Mesenchymal stem cell (in vitro differentiated cells and primary cell): ENCODE measurements around the gene TMEM269.
A peak's percentile ranks its signal among the peaks of the same experiment; 100 is the strongest.

ENCODE experiments used
- DNase-seq: peaks from one replicate; pipeline ENCODE4 v3.0.0-alpha.2; 2013
- H2AFZ ChIP-seq: one replicate; pipeline ENCODE4 v1.6.1; 2013; ENCODE audit warnings: low read depth, mild to moderate bottlenecking, control low read depth, inconsistent platforms, low read length, moderate library complexity
- H2AK5ac ChIP-seq: 2 replicates; pipeline ENCODE4 v1.6.1; 2013; ENCODE audit warnings: low read length, moderate library complexity, mild to moderate bottlenecking, inconsistent platforms; ENCODE audit not compliant: severe bottlenecking
- H2BK120ac ChIP-seq: one replicate; pipeline ENCODE4 v1.6.1; 2013; ENCODE audit warnings: low read depth, mild to moderate bottlenecking, inconsistent platforms, low read length, moderate library complexity
- H2BK12ac ChIP-seq, 2 experiments: one replicate each; pipeline ENCODE4 v1.6.1; 2013; ENCODE audit warnings: inconsistent platforms in 2 of 2, low read length in 2 of 2, mild to moderate bottlenecking in 2 of 2, moderate library complexity in 2 of 2, control low read depth in 1 of 2
- H2BK15ac ChIP-seq: one replicate; pipeline ENCODE4 v1.6.1; 2013; ENCODE audit warnings: mild to moderate bottlenecking, low read depth, inconsistent platforms; ENCODE audit not compliant: poor library complexity, severe bottlenecking
- H2BK5ac ChIP-seq: 2 replicates; pipeline ENCODE4 v1.6.1; 2013; ENCODE audit warnings: low read depth, mild to moderate bottlenecking, low read length, control low read depth, inconsistent platforms; ENCODE audit not compliant: poor library complexity, severe bottlenecking
- H3K14ac ChIP-seq, 2 experiments: one replicate each; pipeline ENCODE4 v1.6.1; 2013; ENCODE audit warnings: inconsistent platforms in 2 of 2, low read length in 2 of 2, control low read depth in 1 of 2, mild to moderate bottlenecking in 1 of 2, moderate library complexity in 1 of 2
- H3K18ac ChIP-seq, 2 experiments: one replicate each; pipeline ENCODE4 v1.6.1; 2013; ENCODE audit warnings: inconsistent platforms in 2 of 2, low read length in 2 of 2, control low read depth in 1 of 2, low read depth in 1 of 2, mild to moderate bottlenecking in 1 of 2
- H3K23ac ChIP-seq, 2 experiments: one replicate each; pipeline ENCODE4 v1.6.1; 2013; ENCODE audit warnings: inconsistent platforms in 2 of 2, low read length in 2 of 2, mild to moderate bottlenecking in 2 of 2, moderate library complexity in 2 of 2, control low read depth in 1 of 2
- H3K27ac ChIP-seq: 2 replicates; pipeline ENCODE4 v1.5.1; 2013; ENCODE audit warnings: mild to moderate bottlenecking, moderate library complexity, low read length, control low read depth, inconsistent platforms; ENCODE audit not compliant: poor library complexity, severe bottlenecking
- H3K27me3 ChIP-seq, 2 experiments: 2 replicates each; pipeline versions ENCODE4 v1.6.1 to v1.7.0; 2013; ENCODE audit warnings: low read length in 2 of 2, mild to moderate bottlenecking in 2 of 2, moderate library complexity in 2 of 2, control low read depth in 1 of 2, inconsistent platforms in 1 of 2; ENCODE audit not compliant: control insufficient read depth in 1 of 2, insufficient read depth in 1 of 2
- H3K36me3 ChIP-seq, 2 experiments: 2 replicates each; pipeline versions ENCODE4 v1.6.1 to v1.7.0; 2013; ENCODE audit warnings: low read length in 2 of 2, control low read depth in 1 of 2, inconsistent platforms in 1 of 2, low read depth in 1 of 2, mild to moderate bottlenecking in 1 of 2; ENCODE audit not compliant: insufficient read depth in 2 of 2, control insufficient read depth in 1 of 2
- H3K4ac ChIP-seq, 2 experiments: one replicate each; pipeline ENCODE4 v1.6.1; 2013; ENCODE audit warnings: inconsistent platforms in 2 of 2, low read length in 2 of 2, mild to moderate bottlenecking in 2 of 2, moderate library complexity in 2 of 2, control low read depth in 1 of 2, low read depth in 1 of 2
- H3K4me1 ChIP-seq: 2 replicates; pipeline ENCODE4 v1.6.1; 2013; ENCODE audit warnings: low read depth, low read length, control low read depth; ENCODE audit not compliant: control insufficient read depth, insufficient read depth
- H3K4me2 ChIP-seq: 2 replicates; pipeline ENCODE4 v1.6.1; 2013; ENCODE audit warnings: low read length, mild to moderate bottlenecking, inconsistent platforms; ENCODE audit not compliant: poor library complexity, severe bottlenecking
- H3K4me3 ChIP-seq, 2 experiments: 2 replicates each; pipeline versions ENCODE4 v1.5.1 to v1.7.0; 2013; ENCODE audit warnings: low read length in 2 of 2, mild to moderate bottlenecking in 2 of 2, control low read depth in 1 of 2, low read depth in 1 of 2; ENCODE audit not compliant: insufficient read depth in 1 of 2
- H3K79me1 ChIP-seq: replicated peaks from 2 replicates; pipeline ENCODE4 v1.6.1; 2013; ENCODE audit warnings: mild to moderate bottlenecking, control low read depth, low read length, inconsistent platforms; ENCODE audit not compliant: poor library complexity, severe bottlenecking
- H3K9ac ChIP-seq: 2 replicates; pipeline ENCODE4 v1.7.0; 2013; ENCODE audit warnings: mild to moderate bottlenecking, low read length, moderate library complexity
- H3K9me3 ChIP-seq: 2 replicates; pipeline ENCODE4 v1.7.0; 2013; ENCODE audit warnings: mild to moderate bottlenecking, low read length; ENCODE audit not compliant: control insufficient read depth
- H4K8ac ChIP-seq: one replicate; pipeline ENCODE4 v1.6.1; 2013; ENCODE audit warnings: inconsistent platforms, mild to moderate bottlenecking, low read length, moderate library complexity
- H4K91ac ChIP-seq: one replicate; pipeline ENCODE4 v1.6.1; 2013; ENCODE audit warnings: mild to moderate bottlenecking, low read length, inconsistent platforms
- WGBS: methylation state at CpG from one replicate; pipeline ENCODE4 v1.1.7; 2013; ENCODE audit warnings: mixed read lengths; 5-methylcytosine and 5-hydroxymethylcytosine counted together

The TMEM269 gene

GRCh38 chr1:42742617-42743316 lies 42.0 kb upstream of the TMEM269 start:
- H3K14ac ChIP-seq, result no peak overlapping the region
- no peaks in the 10 kb centered on the region for H3K9me3 ChIP-seq
- H2BK120ac ChIP-seq, result no peak overlapping the region
- WGBS, result 91% methylated on average over 9 of the region's 9 CpGs
- no peaks in the 10 kb centered on the region for H3K4me1 ChIP-seq
- no peak overlapping the region for H3K18ac ChIP-seq
- no peak overlapping the region for H4K91ac ChIP-seq
- H3K27ac ChIP-seq, result no peak overlapping the region
- H3K79me1 ChIP-seq, result no peaks in the 10 kb centered on the region
- H3K9ac ChIP-seq, result no peak overlapping the region
- H3K4ac ChIP-seq, result no peak overlapping the region
- peaks cover 26% of the 10 kb centered on the region in 2 experiments for H3K36me3 ChIP-seq
- no peak overlapping the region for H3K4me2 ChIP-seq
- no peak overlapping the region for H2AFZ ChIP-seq
- no peak for DNase-seq
- H3K4me3 ChIP-seq, result no peak overlapping the region
- H3K27me3 ChIP-seq, result no peaks in the 10 kb centered on the region
- H2BK15ac ChIP-seq, result no peak overlapping the region
- H2BK5ac ChIP-seq, result no peak overlapping the region
- no peak overlapping the region for H2BK12ac ChIP-seq
- no peak overlapping the region for H4K8ac ChIP-seq
- H3K23ac ChIP-seq, result no peak overlapping the region
- no peak overlapping the region for H2AK5ac ChIP-seq

DNA sequence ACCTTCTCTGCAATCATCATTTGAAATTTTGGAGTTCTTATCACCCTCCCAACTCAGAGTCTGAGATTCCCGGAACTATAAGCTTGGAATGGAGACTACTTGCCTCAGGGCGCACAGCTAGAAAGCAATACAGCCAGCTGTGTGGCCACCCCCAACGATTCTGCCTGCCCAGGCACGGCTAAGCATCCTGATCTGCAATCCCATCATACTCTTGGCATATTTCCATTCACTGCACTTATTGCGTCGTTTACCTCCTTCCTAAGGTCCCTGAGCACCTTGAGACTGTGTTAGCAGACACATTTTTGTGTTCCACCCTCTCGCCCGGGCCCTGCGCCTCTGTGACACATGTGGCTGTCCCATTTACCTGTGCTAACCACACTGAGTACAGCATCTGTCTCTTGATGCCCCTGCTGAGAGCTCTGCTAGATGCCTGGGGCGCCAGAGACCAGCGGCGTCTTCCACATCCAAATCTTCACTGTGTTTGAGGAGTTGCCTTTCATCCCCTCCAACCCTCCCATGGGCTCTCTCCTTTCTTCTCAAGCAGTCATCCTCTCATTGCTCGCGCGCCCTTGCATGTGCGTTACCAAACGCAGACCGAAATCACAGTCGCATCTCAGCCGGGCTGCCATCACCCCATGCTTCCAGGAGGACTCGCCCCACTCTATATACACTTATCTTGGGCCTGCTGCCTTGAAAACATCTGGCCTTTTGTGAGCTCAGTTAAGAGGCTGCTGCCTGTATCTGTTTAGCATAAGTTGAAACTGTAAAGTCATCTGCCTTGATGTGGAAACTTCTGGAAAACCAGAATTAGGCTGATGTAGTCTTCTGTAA lies 41.3 kb upstream of the TMEM269 start:
- Histone ChIP-seq H3K27me3 (no peaks in the 10 kb centered on the region), H3K9ac (no peak overlapping the region), H3K4me3 (no peak overlapping the region), H2BK5ac (no peak overlapping the region), H3K4ac (no peak overlapping the region), H4K91ac (no peak overlapping the region), H3K79me1 (no peaks in the 10 kb centered on the region), H3K23ac (no peak overlapping the region), H3K14ac (no peak overlapping the region), H3K36me3 (peaks cover 34% of the 10 kb centered on the region in 2 experiments), H2BK120ac (no peak overlapping the region), H3K4me2 (no peak overlapping the region), H3K18ac (no peak overlapping the region), H3K4me1 (no peaks in the 10 kb centered on the region), H2AFZ (no peak overlapping the region), H2BK12ac (no peak overlapping the region), H2BK15ac (no peak overlapping the region), H4K8ac (no peak overlapping the region), H2AK5ac (no peak overlapping the region), H3K9me3 (no peaks in the 10 kb centered on the region), H3K27ac (no peak overlapping the region)
- WGBS, result 90% methylated on average over 20 of the region's 21 CpGs
- DNase-seq, result no peak

- Histone ChIP-seq H2BK15ac (no peak overlapping the region), H2BK12ac (no peak overlapping the region), H3K36me3 (peaks cover 39% of the 10 kb centered on the region in 2 experiments), H3K79me1 (peaks cover under 1% of the 10 kb centered on the region), H3K4ac (no peak overlapping the region), H3K9me3 (no peaks in the 10 kb centered on the region), H3K9ac (no peak overlapping the region), H3K27ac (no peak overlapping the region), H2BK120ac (no peak overlapping the region), H3K27me3 (no peaks in the 10 kb centered on the region), H4K8ac (no peak overlapping the region), H3K23ac (no peak overlapping the region), H3K4me1 (no peaks in the 10 kb centered on the region), H2AK5ac (no peak overlapping the region), H4K91ac (no peak overlapping the region), H3K4me2 (no peak overlapping the region), H3K18ac (no peak overlapping the region), H2BK5ac (no peak overlapping the region), H2AFZ (no peak overlapping the region), H3K4me3 (no peak overlapping the region), H3K14ac (no peak overlapping the region)
- DNase-seq, result peak; percentile 11
- 98% methylated on average over 9 of the region's 9 CpGs for WGBS
These were observed 40.7 kb upstream of the TMEM269 start for GRCh38 chr1:42744148-42744413.

GRCh38 chr1:42745851-42746250 lies 38.9 kb upstream of the TMEM269 start:
- H2BK120ac ChIP-seq, result no peak overlapping the region
- H2AK5ac ChIP-seq, result no peak overlapping the region
- no peaks in the 10 kb centered on the region for H3K27me3 ChIP-seq
- H3K9ac ChIP-seq, result no peak overlapping the region
- H3K4me1 ChIP-seq, result no peaks in the 10 kb centered on the region
- H3K18ac ChIP-seq, result no peak overlapping the region
- H3K23ac ChIP-seq, result no peak overlapping the region
- H3K36me3 ChIP-seq, result peaks cover 51 to 52% of the 10 kb centered on the region in 2 experiments
- no peaks in the 10 kb centered on the region for H3K9me3 ChIP-seq
- no peak overlapping the region for H2BK5ac ChIP-seq
- H4K91ac ChIP-seq, result no peak overlapping the region
- no peak overlapping the region for H3K27ac ChIP-seq
- H3K4ac ChIP-seq, result no peak overlapping the region
- 98% methylated on average over 8 of the region's 8 CpGs for WGBS
- H2AFZ ChIP-seq, result no peak overlapping the region
- H3K4me3 ChIP-seq, result no peak overlapping the region
- H3K14ac ChIP-seq, result no peak overlapping the region
- no peak overlapping the region for H2BK15ac ChIP-seq
- peaks cover 2% of the 10 kb centered on the region for H3K79me1 ChIP-seq
- no peak overlapping the region for H4K8ac ChIP-seq
- H3K4me2 ChIP-seq, result no peak overlapping the region
- H2BK12ac ChIP-seq, result no peak overlapping the region
- DNase-seq, result no peak
